B cell (primary cell): ENCODE data around the gene GDF11. TPM values are rescaled to one million over a fixed set of nuclear protein-coding genes. Genes with fewer than 3 reads are reported as not detected.
A peak's percentile ranks its signal among the peaks of the same experiment; 100 is the strongest.

Experiments
- ATAC-seq: fragments of 200-7000 bp; cut with Tn5 transposase; one replicate; pipeline ENCODE4 v1.10.0; 2021; ENCODE audit warnings: low read depth, mild to moderate bottlenecking, moderate number of reproducible peaks, moderate library complexity
- CTCF ChIA-PET: fragments of 350-600 bp; sonication (Branson Sonifier 250); formaldehyde crosslinking; loops from one replicate; lab custom pipeline; 2021; ENCODE audit warnings: antibody characterized with exemption, inconsistent platforms; lab: Charles Lee
- POLR2A ChIA-PET: fragments of 350-600 bp; sonication (Branson Sonifier 250); formaldehyde crosslinking; loops from one replicate; lab custom pipeline; 2021; ENCODE audit warnings: antibody characterized with exemption; lab: Charles Lee
- DNase-seq: peaks from one replicate; pipeline ENCODE4 v3.0.0; 2013
- H2AFZ ChIP-seq: 2 replicates; pipeline ENCODE4 v1.6.1; 2012; ENCODE audit warnings: mild to moderate bottlenecking, low read depth, low read length; ENCODE audit not compliant: insufficient read depth, poor library complexity, severe bottlenecking
- H3K27ac ChIP-seq, 2 donors: 1 replicate in 1 of 2; 2 replicates in 1 of 2; pipeline ENCODE4 v1.5.1; 2012 to 2013; ENCODE audit warnings: low read length in 2 of 2, mild to moderate bottlenecking in 2 of 2, moderate library complexity in 1 of 2
- H3K27me3 ChIP-seq, 4 experiments: fragments of 200-600 bp in 1 of 4; sonication (generic) in 1 of 4; replicated peaks in 1 of 4; 1 replicate in 2 of 4; 2 replicates in 2 of 4; pipeline versions ENCODE4 v1.6.1 to v1.7.0; 2013 to 2016; ENCODE audit warnings: low read length in 3 of 4, mild to moderate bottlenecking in 2 of 4, mixed read lengths in 1 of 4, moderate library complexity in 1 of 4; ENCODE audit not compliant: insufficient read depth in 4 of 4, control insufficient read depth in 3 of 4; ENCODE audit errors: control extremely low read depth in 1 of 4
- H3K36me3 ChIP-seq, 2 experiments: replicated peaks in 1 of 2; 1 replicate in 1 of 2; 2 replicates in 1 of 2; pipeline versions ENCODE4 v1.6.1 to v1.7.1; 2013; ENCODE audit warnings: low read length in 1 of 2; ENCODE audit not compliant: insufficient read depth in 2 of 2, control insufficient read depth in 1 of 2; ENCODE audit errors: control extremely low read depth in 1 of 2, extremely low read depth in 1 of 2
- H3K4me1 ChIP-seq, 2 donors: fragments of 200-600 bp in 1 of 2; sonication (generic) in 1 of 2; 1 replicate in 1 of 2; 2 replicates in 1 of 2; pipeline versions ENCODE4 v1.5.1 to v1.6.1; 2013 to 2017; ENCODE audit warnings: low read length in 2 of 2; ENCODE audit not compliant: control insufficient read depth in 2 of 2, insufficient read depth in 2 of 2
- H3K4me2 ChIP-seq: replicated peaks from 2 replicates; pipeline ENCODE3; 2012; ENCODE audit warnings: mild to moderate bottlenecking, low read depth, low read length; ENCODE audit not compliant: poor library complexity, severe bottlenecking
- H3K4me3 ChIP-seq, 5 experiments: fragments of 200-600 bp in 1 of 5; sonication (generic) in 1 of 5; 1 replicate in 3 of 5; 2 replicates in 2 of 5; pipeline versions ENCODE4 v1.5.1 to v1.7.0; 2011 to 2016; ENCODE audit warnings: low read length in 4 of 5, mild to moderate bottlenecking in 4 of 5, low read depth in 2 of 5, control low read depth in 1 of 5, moderate library complexity in 1 of 5; ENCODE audit not compliant: insufficient read depth in 1 of 5; ENCODE audit errors: control extremely low read depth in 1 of 5, extremely low read depth in 1 of 5
- H3K79me2 ChIP-seq: fragments of 200-600 bp; sonication (generic); one replicate; pipeline ENCODE4 v1.6.0; 2016; ENCODE audit warnings: low read length; ENCODE audit not compliant: control insufficient read depth, insufficient read depth
- H3K9ac ChIP-seq: fragments of 200-600 bp; sonication (generic); 2 replicates; pipeline ENCODE4 v1.6.1; 2017; ENCODE audit warnings: mild to moderate bottlenecking, low read length, moderate library complexity
- H3K9me3 ChIP-seq, 3 donors: one replicate each; pipeline versions ENCODE4 v1.6.1 to v1.7.1; 2013; ENCODE audit warnings: low read length in 2 of 3; ENCODE audit not compliant: control insufficient read depth in 2 of 3, insufficient read depth in 1 of 3; ENCODE audit errors: control extremely low read depth in 1 of 3
- H4K20me1 ChIP-seq: 2 replicates; pipeline ENCODE4 v1.6.0; 2012; ENCODE audit warnings: mild to moderate bottlenecking, low read length; ENCODE audit not compliant: insufficient read depth, control insufficient read depth, poor library complexity, severe bottlenecking
- H3K27ac Mint-ChIP-seq: one replicate; pipeline ENCODE4 v1.8.0; 2021; ENCODE audit warnings: mixed read lengths
- H3K27me3 Mint-ChIP-seq: one replicate; pipeline ENCODE4 v1.8.0; 2021; ENCODE audit warnings: mixed read lengths
- H3K4me1 Mint-ChIP-seq: one replicate; pipeline ENCODE4 v1.8.0; 2021; ENCODE audit warnings: mixed read lengths
- H3K4me3 Mint-ChIP-seq: one replicate; pipeline ENCODE4 v1.8.0; 2021; ENCODE audit warnings: mixed read lengths
- H3K9me3 Mint-ChIP-seq: one replicate; pipeline ENCODE4 v1.8.0; 2022; ENCODE audit warnings: mixed read lengths; ENCODE audit not compliant: insufficient read depth
- EZH2 ChIP-seq: IDR thresholded peaks from 2 replicates; pipeline ENCODE4 v1.6.1; 2012; ENCODE audit warnings: borderline replicate concordance, low read depth, mild to moderate bottlenecking, moderate library complexity, low read length; ENCODE audit not compliant: insufficient read depth, poor library complexity, severe bottlenecking
- WGBS: methylation state at CpG from one replicate; pipeline ENCODE4 v1.1.5; 2013; ENCODE audit warnings: missing lambda C conversion rate; ENCODE audit not compliant: insufficient coverage; 5-methylcytosine and 5-hydroxymethylcytosine counted together
- intact Hi-C: fragments of 100-400 bp; cut with micrococcal nuclease; formaldehyde crosslinking; loops from one replicate; pipeline ENCODE4 v1.10.0; 2022
- polyA plus RNA-seq: library from polyadenylated mRNA; depleted of rRNA; stranded (reverse); fragments of >200 nt; gene quantifications from 2 replicates; pipeline ENCODE4 v1.2.3, GENCODE V29; 2012
- total RNA-seq, 2 donors: library from RNA; stranded (reverse); fragments of 120-200 nt in 1 of 2; gene quantifications; 1 replicate in 1 of 2; 2 replicates in 1 of 2; pipeline versions ENCODE4 v1.2.3 to v1.2.4, GENCODE V29; 2013 to 2022
- TF ChIP-seq, protein P1 (sequence below): fragments of 200-600 bp; IDR thresholded peaks from one replicate; pipeline ENCODE4 v1.8.0; 2022; ENCODE audit warnings: antibody characterized with exemption, mild to moderate bottlenecking

The GDF11 gene
- total and polyA plus RNA-seq, 2 donors (not counting 1 experiment from before 2014, with no cell fraction given): 4.4 to 11.3 TPM

GRCh38 chr12:55795950-55796349 is 53.0 kb downstream of the GDF11 start:
- no peak overlapping the region for H3K27ac Mint-ChIP-seq
- ChIA-PET POLR2A (no interaction called here), CTCF (interaction anchor here (1.5 to 2.3 kb wide), 3 partner anchors 7 to 67 kb away, joined by 5 to 26 read pairs (median 5); partner anchors contain the start of gene CD63)
- Histone ChIP-seq H3K9ac (no peak overlapping the region), H3K4me3 (no peak overlapping the region), H3K79me2 (peaks cover 35% of the 10 kb centered on the region), H3K27me3 (no peaks in the 10 kb centered on the region), H2AFZ (no peak overlapping the region), H3K4me2 (no peak overlapping the region), H3K9me3 (no peaks in the 10 kb centered on the region), H3K27ac (no peak overlapping the region), H3K4me1 (no peaks in the 10 kb centered on the region), H4K20me1 (peaks cover 24% of the 10 kb centered on the region), H3K36me3 (peaks cover 18 to 71% of the 10 kb centered on the region in 2 experiments)
- no peaks in the 10 kb centered on the region for H3K27me3 Mint-ChIP-seq
- H3K4me3 Mint-ChIP-seq: no peak overlapping the region
- no peaks in the 10 kb centered on the region for H3K4me1 Mint-ChIP-seq
- TF ChIP-seq, protein P1, sequence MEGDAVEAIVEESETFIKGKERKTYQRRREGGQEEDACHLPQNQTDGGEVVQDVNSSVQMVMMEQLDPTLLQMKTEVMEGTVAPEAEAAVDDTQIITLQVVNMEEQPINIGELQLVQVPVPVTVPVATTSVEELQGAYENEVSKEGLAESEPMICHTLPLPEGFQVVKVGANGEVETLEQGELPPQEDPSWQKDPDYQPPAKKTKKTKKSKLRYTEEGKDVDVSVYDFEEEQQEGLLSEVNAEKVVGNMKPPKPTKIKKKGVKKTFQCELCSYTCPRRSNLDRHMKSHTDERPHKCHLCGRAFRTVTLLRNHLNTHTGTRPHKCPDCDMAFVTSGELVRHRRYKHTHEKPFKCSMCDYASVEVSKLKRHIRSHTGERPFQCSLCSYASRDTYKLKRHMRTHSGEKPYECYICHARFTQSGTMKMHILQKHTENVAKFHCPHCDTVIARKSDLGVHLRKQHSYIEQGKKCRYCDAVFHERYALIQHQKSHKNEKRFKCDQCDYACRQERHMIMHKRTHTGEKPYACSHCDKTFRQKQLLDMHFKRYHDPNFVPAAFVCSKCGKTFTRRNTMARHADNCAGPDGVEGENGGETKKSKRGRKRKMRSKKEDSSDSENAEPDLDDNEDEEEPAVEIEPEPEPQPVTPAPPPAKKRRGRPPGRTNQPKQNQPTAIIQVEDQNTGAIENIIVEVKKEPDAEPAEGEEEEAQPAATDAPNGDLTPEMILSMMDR: no peak
- no peak for TF ChIP-seq EZH2
- no peaks in the 10 kb centered on the region for H3K9me3 Mint-ChIP-seq
- intact Hi-C loops: loop anchor here (2.0 kb wide), 1 partner anchor 71 kb away; no protein-coding TSS in a partner anchor
- ATAC-seq (no peak), DNase-seq (no peak)

- ChIA-PET CTCF (interaction anchor here (1.0 to 2.3 kb wide), 7 partner anchors 9 to 137 kb away, joined by 3 to 26 read pairs (median 5); partner anchors contain the start of genes CD63 and GDF11), POLR2A (no interaction called here)
- TF ChIP-seq EZH2: no peak
- TF ChIP-seq, protein P1: peak; percentile 44
- H3K79me2 ChIP-seq: peaks cover 42% of the 10 kb centered on the region
- H3K9ac ChIP-seq: no peak overlapping the region
- no peaks in the 10 kb centered on the region for H3K4me1 Mint-ChIP-seq
- H2AFZ ChIP-seq: no peak overlapping the region
- H3K4me3 Mint-ChIP-seq: no peak overlapping the region
- H4K20me1 ChIP-seq: peaks cover 34% of the 10 kb centered on the region
- no peak overlapping the region for H3K4me2 ChIP-seq
- no peak overlapping the region for H3K27ac Mint-ChIP-seq
- no peaks in the 10 kb centered on the region for H3K9me3 Mint-ChIP-seq
- H3K27me3 ChIP-seq: no peaks in the 10 kb centered on the region
- H3K4me1 ChIP-seq: no peaks in the 10 kb centered on the region
- no peak overlapping the region for H3K4me3 ChIP-seq
- ATAC-seq (no peak), DNase-seq (peak; percentile 34)
- WGBS: no CpG with 5 or more reads among the region's 5 CpGs
- no peak overlapping the region for H3K27ac ChIP-seq
- intact Hi-C loops: loop anchor here (1.0 to 2.0 kb wide), 2 partner anchors 59 to 72 kb away; no protein-coding TSS in a partner anchor
- H3K36me3 ChIP-seq: peaks cover 19 to 81% of the 10 kb centered on the region in 2 experiments
- no peaks in the 10 kb centered on the region for H3K9me3 ChIP-seq
- H3K27me3 Mint-ChIP-seq: no peaks in the 10 kb centered on the region
Measured at GRCh38 chr12:55797068-55797467, 54.1 kb downstream of the GDF11 start.
